Smooth muscle cell of the brain vasculature (primary cell): ENCODE measurements around the gene ZNF429.
"Not testable (repeated sequence)": the region's sequence is repeated elsewhere in the genome, so short reads cannot be mapped to it uniquely, and the experiment has no call there.

ENCODE experiments used
- DNase-seq: peaks from one replicate; pipeline ENCODE4 v3.0.0-alpha.2; 2012; ENCODE audit warnings: low read depth, low spot score

ZNF429 gene

DNA sequence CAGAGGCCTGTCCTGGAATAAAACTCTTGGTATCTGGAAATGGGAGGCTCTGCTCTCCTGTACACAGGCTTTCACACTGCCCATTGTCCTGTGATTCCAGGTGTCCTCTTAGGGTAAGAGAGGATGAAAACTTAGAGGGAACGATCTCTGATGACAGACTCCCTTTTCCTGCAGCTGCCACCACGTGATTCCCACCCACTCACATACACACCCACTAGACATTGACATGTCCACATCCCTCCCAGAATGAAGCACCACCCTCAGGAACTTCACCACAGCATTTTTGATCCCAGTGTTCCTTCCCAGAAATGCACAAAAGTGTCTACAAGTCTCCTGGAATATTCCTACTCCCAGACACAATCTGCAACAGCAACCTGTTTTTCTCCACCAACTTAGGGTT, 8.2 kb downstream of the ZNF429 start:
- DNase-seq = no peak

DNA sequence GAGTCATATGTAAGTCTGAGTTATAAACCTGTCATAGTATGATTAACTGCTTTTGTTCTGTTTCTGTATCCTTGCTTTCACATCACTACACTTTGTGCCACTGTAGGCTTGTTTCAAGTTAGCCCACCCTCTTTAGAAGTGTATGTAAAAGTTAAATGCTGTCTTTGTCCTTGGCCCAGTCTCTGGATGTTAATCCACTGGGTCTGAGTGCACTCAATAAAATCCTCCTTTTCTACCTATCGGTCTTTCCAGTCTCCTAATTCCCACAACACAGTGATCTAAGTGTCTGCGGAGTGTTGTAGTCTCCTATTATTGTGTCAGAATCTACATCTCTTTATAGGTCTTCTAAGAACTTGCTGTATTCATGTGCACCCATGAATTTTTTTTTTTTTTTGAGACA, 14.1 kb downstream of the ZNF429 start:
- no peak for DNase-seq

DNA sequence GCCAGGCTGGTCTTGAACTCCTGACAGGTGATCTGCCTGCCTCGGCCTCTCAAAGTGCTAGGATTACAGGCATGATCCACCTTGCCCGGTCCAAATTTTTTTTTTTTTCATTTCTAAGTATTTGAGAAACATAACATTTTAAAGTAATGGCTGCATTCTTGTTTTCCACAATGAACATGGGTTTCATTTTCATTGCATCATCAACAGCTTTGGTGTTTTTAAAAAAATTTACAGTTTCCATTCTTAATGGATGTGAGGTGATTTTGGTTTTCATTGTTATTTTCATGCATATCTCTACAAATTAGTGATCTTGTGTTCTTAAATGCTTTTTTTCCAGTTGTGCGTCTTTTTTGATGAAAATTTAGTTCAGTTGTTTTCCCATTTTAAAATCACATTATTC, 27.5 kb downstream of the ZNF429 start:
- DNase-seq = no peak

DNA sequence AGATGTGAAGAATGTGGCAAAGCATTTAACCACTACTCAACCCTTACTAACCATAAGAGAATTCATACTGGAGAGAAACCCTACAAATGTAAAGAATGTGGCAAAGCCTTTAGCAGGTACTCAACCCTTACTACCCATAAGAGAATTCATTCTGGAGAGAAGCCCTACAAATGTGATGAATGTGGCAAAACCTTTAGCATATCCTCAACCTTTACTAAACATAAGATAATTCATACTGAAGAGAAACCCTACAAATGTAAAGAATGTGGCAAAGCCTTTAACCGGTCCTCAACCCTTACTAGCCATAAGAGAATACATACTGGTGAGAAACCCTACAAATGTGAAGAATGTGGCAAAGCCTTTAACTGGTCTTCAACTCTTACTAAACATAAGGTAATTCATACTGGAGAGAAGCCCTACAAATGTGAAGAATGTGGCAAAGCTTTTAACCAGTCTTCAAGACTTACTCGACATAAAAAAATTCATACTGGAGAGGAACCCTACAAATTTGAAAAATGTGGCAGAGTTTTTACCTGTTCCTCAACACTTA, 31.4 kb downstream of the ZNF429 start:
- not testable (repeated sequence) for DNase-seq

DNA sequence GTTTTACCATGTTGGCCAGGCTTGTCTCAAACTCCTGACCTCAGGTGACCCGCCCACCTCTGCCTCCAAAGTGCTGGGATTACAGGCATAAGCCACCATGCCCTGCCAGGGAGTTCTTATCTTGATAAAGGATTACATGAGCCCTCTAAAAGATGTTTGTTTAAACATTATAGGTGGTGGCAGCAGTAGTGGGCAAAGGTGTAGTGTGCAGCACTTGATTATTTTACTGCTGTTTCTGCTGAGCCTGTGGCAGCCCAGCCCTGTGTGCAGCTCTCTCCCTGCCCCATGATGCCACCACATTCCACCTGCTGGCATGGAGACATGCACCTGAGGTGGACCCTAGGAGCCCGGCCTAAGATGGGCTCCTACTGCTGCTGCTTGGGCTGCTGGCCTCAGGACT, 54.0 kb downstream of the ZNF429 start:
- no peak for DNase-seq

DNA sequence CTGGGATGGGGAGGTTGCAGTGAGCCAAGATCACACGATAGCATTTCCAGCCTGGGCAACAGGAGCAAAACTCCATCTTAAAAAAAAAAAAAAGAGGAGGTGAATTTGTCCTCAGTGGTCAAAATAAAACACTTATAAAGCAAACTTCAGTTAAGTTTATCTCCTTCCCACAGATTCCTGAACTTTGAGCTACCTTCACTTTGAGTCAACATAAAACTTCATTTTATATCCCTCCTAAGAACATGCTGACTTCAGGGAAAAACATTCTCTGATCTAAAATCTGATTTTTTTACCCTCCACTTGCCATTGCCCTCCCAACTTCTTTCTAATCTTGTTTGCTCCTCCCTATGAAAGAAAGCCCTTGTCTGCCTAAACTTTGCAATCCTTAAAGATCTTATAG, 59.0 kb downstream of the ZNF429 start:
- no peak for DNase-seq

DNA sequence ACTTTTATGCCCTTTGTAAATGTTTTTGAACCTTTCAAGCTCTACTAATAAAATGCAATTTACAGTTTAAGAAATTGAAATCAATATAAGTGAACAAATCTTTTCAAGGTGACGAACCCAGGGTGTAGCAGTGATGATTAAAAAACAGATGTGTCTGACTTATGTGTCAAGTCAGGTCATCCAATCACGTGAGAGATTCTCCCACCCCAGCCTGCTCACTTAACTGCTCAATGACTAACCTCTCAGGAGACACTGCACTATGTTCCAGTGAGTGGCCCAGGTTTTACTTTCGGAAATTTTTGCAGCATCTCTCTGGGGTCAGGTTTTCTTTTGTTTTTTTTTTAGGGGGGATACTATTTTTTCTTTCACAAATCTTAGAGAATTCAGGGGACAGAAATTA, 60.7 kb downstream of the ZNF429 start:
- no peak for DNase-seq

DNA sequence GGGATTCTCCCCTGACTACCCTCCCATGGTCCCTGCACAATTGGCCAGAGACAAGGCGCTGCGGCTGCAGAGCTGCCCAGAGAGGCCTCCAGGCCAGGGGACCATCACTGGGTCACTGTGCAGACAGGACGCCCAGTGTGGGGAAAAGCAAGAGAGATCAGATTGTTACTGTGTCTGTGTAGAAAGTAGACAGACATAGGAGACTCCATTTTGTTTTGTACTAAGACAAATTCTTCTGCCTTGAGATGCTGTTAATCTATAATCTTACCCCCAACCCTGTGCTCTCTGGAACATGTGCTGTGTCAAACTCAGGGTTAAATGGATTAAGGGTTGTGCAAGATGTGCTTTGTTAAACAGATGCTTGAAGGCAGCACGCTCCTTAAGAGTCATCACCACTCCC, 62.4 kb downstream of the ZNF429 start:
- not testable (repeated sequence) for DNase-seq

DNA sequence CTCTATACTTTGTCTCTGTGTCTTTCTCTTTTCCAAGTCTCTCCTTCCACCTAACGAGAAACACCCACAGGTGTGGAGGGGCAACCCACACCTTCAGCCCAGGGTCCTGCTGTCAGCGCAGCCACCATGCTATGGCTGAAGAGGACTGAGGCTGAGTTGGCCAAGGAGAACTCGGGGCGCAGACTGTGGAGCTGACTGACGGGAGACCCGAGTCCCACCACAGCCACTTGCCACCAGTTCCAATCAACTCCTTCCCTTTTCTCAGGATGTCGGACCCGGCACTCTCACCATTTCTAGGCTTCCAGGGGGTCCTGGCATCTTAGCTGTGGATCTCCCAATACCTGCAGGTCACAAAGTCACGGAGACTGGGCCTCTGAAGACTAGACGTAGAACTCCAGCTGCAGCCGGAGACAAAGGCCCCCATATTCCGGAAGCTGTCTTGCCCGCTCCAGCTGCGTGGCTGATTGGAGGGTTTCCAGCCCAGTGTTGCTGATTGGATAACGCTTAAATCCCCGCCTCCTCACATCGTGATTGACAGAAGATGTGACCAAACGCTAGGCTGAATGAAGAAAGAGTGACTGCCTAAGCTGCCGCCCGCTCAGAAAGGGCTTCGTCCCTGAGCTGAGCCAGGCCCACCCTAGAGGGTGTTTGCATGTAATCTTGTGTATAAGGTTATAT, 63.6 kb downstream of the ZNF429 start:
- peak; percentile 67 for DNase-seq

DNA sequence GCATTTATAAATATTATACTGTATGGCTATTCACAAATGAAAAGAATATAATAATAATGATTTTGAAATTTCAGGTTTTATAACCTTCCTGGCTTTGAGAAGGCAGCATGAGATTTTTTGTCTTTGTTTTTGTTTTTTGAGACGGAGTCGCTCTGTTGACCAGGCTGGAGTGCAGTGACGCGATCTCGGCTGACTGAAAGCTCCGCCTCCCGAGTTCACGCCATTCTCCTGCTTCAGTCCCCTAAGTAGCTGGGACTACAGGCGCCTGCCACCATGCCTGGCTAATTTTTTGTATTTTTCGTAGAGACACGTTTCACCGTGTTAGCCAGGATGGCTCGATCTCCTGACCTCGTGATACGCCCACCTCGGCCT, 64.1 kb downstream of the ZNF429 start:
- DNase-seq = peak; percentile 1

DNA sequence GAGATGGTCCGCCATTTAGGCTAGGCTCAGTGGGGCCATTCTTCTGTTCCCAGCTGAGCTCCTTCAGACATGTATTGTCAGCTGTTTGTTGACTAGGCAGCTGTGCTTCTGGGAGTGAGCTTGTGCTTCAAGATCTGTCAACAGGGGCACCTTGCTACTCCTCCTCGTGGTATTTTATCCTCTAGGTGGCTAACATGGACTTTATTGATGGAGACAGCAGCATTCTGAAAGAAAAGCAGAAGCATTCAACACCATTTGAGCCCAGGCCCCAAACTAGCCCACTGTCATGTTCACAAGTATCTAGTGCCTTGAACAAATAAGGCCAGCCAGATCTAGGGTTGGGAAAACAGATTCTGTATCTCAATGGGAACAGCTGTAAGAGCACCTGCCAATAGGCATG, 65.9 kb downstream of the ZNF429 start:
- DNase-seq = no peak

DNA sequence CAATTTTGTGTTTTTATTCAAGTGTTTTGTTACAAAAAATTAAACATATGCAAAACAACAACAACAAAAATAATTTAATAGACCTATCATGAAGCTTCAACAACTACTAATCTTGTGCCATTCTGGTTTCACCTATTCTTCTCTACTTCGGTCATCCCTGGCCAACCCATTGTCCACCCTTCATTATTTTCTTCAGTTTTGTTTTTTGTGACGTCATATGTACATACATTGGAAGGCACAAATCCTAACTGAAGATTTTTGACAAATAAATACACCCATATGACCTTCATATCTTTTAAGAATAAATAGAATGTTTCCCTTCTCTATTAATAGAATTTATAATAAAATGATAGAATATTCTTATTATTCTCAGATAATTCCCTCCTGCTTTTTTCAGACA, 69.2 kb downstream of the ZNF429 start:
- no peak for DNase-seq

DNA sequence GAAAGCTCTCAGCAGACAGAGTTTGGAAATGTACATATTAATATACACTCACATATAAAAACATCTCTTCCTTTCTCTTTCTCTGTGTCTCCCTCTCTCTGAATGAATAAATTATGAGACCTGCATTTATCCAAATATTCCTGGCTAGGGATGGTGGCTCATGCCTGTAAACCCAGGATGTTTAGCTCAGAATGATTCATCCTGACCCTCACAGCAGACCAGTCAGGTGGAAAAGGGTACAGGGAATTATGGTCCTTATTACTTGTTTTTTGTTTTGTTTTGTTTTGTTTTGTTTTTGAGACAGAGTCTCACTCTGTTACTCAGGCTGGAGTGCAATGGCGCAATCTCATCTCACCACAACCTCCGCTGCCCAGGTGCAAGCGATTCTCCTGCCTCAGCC, 71.1 kb downstream of the ZNF429 start:
- no peak for DNase-seq

DNA sequence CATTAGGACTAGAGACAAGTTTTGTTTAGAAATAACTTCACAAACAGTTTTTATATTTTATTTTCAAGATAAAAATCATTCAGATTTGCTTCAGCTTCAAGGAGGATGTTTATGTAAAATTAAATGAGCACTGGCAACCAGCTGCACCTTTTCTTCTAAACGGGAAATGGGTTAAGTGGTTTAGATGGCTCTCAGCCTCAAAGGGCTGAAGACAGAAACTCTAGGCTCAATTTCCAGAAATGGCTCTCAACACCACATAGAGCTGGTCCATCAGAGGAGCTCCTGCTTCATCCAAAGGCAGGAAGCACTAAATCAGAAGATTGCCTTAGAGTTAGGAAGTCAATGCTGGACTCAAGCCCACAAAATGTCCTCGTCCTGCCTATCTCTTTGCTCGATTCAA, 74.7 kb downstream of the ZNF429 start:
- no peak for DNase-seq

DNA sequence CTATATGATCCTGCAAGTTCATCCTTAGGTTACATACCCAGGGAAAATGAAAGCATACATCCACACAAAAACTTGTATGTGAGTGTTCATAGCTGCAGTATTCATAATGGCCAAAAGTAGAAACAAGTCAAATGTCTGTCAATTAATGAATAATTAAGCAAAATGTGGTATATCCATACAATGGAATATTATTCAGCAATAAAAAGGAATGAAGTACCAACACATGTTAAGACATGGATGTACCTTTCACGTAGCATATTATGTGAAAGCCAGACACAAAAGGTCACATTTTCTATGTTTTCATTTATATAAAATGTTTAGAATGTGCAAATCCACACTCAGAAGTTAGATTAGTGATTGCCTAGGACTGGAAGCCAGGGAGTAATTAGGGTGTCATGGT, 75.4 kb downstream of the ZNF429 start:
- no peak for DNase-seq

DNA sequence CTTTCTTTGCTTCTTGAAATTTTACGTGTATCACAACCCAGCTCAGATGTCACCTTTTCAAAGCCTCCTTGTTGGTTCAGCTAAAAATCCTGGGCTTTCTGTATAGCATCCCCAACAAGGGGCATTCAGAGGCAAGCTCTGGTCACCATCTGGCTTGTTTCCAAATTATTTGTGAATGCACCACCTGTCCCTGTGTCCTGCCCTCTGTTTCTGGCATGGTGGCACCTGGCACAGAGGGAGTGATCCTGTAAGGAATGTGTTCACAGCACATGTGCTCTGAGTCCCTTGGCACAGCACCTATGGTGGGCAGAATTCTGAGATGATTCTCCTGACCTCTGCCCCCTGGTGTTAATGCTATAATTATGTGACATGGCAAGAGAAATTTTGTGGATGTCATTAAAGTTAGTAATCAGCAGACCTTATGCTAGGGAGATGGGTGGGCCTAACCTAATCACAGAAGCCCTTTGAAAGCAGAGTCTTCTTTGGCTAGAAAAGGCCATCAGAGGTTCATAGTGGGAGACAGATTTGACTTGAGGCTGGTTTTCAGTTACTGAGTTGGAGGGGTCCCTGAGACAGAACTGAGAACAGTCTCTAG, 76.3 kb downstream of the ZNF429 start:
- no peak for DNase-seq

DNA sequence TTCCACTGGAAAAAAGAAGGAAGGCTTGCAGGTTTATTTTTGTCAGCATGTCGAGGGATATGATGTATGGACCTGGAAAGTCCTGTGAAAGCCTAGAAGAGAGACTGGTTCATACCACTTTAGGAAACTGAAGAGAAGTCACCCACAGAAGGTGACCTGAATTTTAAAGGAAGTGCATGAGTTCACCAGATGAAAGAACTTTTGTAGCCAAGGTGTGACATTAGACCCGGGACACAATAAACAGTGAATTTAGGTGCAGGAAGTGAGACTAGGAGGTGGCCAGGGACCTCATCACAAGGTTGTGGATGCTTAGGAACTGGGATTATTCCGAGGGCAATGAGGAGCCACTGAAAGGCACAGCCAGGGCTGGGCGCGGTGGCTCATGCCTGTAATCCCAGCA, 79.1 kb downstream of the ZNF429 start:
- no peak for DNase-seq

DNA sequence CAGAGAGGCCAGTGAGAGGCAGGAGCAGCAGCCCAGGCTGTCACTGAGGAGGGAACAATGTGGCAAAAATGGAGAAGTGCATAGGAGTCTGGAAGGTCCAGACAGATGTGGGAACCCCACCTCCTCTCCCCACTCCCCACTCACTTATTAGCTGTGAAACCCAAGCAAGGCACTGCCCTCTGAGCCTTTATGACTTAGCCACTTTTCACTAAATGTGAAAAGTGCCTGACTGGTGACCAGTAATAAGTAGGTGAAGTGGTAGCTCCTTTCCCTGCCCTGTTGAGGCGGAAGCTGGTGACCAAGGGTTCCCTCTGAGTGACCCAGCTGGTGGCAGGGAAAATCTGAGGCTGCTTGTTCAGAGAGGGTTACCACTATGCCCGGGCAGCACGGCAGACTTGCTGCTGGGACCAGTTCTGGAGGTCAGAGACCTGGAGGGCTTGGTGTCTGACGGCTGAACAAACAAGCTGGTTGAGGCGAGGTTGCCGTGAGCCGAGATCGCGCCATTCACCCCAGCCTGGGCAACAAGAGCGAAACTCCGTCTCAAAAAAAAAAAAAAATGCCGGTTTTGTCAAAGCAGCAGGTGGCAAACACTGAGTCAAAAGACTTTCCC, 80.0 kb downstream of the ZNF429 start:
- DNase-seq = no peak

DNA sequence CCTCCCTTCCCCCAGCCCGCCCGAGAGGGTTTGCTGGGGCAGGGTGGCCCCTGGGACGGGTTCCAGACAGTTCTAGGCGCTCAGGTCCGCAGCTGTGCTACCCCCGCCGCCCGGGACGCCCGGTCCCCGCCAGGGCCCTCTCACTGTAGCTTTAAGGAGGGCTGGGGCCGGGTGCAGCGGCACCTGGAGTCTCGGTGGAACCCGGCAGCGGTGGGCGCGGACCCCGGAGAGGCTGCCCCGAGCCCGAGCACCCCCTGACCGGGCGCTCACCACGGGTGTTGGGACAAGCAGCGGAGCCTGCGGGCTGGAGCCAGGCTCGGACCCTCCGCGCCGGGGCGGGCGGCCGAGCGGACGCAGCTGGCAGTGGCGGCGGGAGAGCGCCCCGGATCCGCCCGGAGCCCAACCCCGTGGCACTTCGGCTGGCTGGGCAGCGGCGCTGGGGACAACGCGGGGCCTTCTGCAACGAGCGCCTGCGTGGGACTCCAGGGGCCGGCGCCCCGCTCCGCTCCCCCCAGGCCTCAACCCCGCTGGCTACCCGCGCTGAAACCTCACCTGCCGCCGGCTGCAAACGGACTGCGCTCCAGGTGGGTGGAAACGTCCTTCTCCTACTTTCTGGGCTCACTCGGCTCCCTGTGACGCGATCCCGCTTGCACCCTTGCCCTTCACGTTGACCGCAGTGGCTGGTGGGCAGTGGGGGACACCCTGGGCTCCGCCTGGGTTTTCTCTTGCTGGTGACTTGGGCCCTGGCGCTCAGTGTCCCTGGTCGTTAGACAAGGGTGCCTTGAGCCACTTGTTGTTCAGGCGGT, 81.1 kb downstream of the ZNF429 start:
- no peak for DNase-seq

DNA sequence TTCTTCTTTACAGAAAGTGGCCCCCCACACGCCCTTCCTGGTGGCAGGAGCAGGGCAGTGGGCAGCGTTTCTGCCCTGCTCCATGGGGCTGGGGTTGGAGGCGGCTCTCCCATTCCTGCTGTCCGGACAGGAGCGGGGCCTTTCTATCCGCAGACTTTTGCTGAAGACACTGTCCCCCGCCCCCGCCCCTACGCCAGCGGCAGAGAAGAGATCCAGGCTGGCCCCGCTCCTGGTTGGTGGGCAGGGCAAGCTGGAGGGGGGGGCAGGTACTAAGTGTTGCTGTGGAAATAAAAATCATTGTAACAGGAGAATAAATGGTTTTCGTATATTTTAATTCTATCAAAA, 81.7 kb downstream of the ZNF429 start:
- no peak for DNase-seq

DNA sequence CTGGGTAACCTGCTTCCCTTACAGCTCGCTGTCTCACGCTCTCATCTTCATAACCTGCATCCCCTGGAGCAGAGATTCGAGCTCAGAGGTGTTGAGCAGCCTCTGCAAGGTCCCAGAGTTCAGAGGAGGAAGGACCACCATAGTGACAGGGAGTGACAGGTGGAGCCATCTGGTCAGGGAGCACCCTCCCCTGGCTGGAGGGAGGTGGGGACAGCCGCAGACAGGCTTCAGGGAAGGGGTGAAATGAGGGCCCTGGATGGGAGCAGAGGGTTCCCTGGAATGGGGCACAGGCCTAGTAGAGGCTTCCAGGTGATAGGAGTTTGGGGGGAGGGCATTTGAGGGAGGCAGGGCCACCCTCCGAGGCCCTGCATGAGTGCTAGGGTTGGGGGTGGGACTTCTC, 82.1 kb downstream of the ZNF429 start:
- no peak for DNase-seq

DNA sequence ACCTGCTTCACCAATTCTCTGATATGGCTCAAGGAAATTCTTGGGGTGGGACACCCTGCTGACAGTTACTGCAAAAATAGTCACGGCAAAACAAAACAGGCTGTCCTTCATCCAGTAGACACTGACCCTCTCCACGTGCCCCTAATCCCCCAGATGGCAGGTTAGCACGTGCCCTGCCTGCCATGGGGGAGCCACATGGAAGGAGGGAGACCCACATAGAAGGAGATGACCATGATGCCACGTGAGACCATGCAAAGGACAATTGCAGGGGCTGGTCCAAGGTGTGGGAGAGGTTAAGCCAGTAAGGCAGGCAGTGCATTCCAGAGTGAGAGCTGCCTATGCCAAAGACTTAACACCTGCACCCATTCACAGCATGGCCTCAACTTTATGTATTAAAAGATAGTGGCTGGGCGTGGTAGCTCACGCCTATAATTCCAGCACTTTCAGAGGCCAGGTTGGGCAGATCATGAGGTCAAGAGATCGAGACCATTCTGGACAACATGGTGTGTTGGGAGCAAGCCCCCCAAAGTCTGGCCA, 82.7 kb downstream of the ZNF429 start:
- no peak for DNase-seq
